HepG2 (cell line): Measurements from ENCODE around the gene SULT2B1.

Experiments used
- AGO2 ChIP-seq: fragments of 200-400 bp; formaldehyde crosslinking; optimal IDR thresholded peaks from 2 replicates; pipeline ENCODE3; 2017; ENCODE audit warnings: mild to moderate bottlenecking, low read depth, low read length, moderate library complexity
- CEBPG ChIP-seq: IDR thresholded peaks from 2 replicates; pipeline ENCODE4 v1.6.1; 2016
- CHD4 ChIP-seq: fragments of 200-600 bp; sonication (generic); IDR thresholded peaks from 2 replicates; pipeline ENCODE4 v1.7.0; 2017; ENCODE audit warnings: mild to moderate bottlenecking, low read length, borderline replicate concordance
- CTCF ChIP-seq: sonication (generic); formaldehyde crosslinking; IDR thresholded peaks from 2 replicates; pipeline ENCODE4 v1.5.0; 2020; ENCODE audit warnings: mild to moderate bottlenecking, missing genetic modification reagents, moderate library complexity
- RFX5 ChIP-seq: IDR thresholded peaks from 2 replicates; pipeline ENCODE4 v1.6.1; 2011; ENCODE audit warnings: low read depth, low read length, improper control_type of control experiment
- ZNF343 ChIP-seq: sonication (generic); formaldehyde crosslinking; IDR thresholded peaks from 2 replicates; pipeline ENCODE4 v1.4.0; 2020; ENCODE audit warnings: mild to moderate bottlenecking, missing genetic modification reagents
- TF ChIP-seq, protein P1 (sequence below): sonication (generic); formaldehyde crosslinking; IDR thresholded peaks from 2 replicates; pipeline ENCODE4 v1.9.0; 2021; ENCODE audit warnings: missing genetic modification reagents, borderline replicate concordance

- TF ChIP-seq AGO2, result no peak
- TF ChIP-seq CEBPG (CRISPR knock-in tag), result no peak
- no peak for TF ChIP-seq CTCF (CRISPR knock-in tag)
- TF ChIP-seq RFX5, result no peak
- TF ChIP-seq, protein P1, sequence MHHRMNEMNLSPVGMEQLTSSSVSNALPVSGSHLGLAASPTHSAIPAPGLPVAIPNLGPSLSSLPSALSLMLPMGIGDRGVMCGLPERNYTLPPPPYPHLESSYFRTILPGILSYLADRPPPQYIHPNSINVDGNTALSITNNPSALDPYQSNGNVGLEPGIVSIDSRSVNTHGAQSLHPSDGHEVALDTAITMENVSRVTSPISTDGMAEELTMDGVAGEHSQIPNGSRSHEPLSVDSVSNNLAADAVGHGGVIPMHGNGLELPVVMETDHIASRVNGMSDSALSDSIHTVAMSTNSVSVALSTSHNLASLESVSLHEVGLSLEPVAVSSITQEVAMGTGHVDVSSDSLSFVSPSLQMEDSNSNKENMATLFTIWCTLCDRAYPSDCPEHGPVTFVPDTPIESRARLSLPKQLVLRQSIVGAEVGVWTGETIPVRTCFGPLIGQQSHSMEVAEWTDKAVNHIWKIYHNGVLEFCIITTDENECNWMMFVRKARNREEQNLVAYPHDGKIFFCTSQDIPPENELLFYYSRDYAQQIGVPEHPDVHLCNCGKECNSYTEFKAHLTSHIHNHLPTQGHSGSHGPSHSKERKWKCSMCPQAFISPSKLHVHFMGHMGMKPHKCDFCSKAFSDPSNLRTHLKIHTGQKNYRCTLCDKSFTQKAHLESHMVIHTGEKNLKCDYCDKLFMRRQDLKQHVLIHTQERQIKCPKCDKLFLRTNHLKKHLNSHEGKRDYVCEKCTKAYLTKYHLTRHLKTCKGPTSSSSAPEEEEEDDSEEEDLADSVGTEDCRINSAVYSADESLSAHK, result no peak
- TF ChIP-seq ZNF343, result no peak
- TF ChIP-seq CHD4, result no peak
These were observed 51.0 kb downstream of the SULT2B1 start for GRCh38 chr19:48603001-48603400.
